GM10248 (cell line): ENCODE data around the gene DAAM1.

Experiments
- CTCF ChIA-PET: fragments of 300-600 bp; sonication (Branson Sonifier 250); formaldehyde crosslinking; extraction: SDS; loops from one replicate; lab custom pipeline; 2021; ENCODE audit warnings: antibody characterized with exemption; lab: Yijun Ruan, JAX
- POLR2A ChIA-PET: fragments of 350-650 bp; sonication (Branson Sonifier 250); formaldehyde crosslinking; extraction: SDS; loops from one replicate; lab custom pipeline; 2020; ENCODE audit warnings: antibody characterized with exemption; lab: Yijun Ruan, JAX
- DNase-seq: peaks from one replicate; pipeline ENCODE4 v3.0.0; 2012; ENCODE audit errors: extremely low spot score
- TF ChIP-seq, protein P1 (sequence below): IDR thresholded peaks from 2 replicates; pipeline ENCODE4 v1.5.1; 2012; ENCODE audit warnings: mild to moderate bottlenecking, low read depth; ENCODE audit errors: extremely low read depth, missing control alignments, control extremely low read depth

The DAAM1 gene

GRCh38 chr14:59148334-59148900, 40.0 kb upstream of the DAAM1 start:
- peak; percentile 23 for DNase-seq
- CTCF ChIA-PET = interaction anchor here (0.8 to 1.7 kb wide), 2 partner anchors 21 to 295 kb away, joined by 3 read pairs; no protein-coding TSS in a partner anchor
- TF ChIP-seq, protein P1, sequence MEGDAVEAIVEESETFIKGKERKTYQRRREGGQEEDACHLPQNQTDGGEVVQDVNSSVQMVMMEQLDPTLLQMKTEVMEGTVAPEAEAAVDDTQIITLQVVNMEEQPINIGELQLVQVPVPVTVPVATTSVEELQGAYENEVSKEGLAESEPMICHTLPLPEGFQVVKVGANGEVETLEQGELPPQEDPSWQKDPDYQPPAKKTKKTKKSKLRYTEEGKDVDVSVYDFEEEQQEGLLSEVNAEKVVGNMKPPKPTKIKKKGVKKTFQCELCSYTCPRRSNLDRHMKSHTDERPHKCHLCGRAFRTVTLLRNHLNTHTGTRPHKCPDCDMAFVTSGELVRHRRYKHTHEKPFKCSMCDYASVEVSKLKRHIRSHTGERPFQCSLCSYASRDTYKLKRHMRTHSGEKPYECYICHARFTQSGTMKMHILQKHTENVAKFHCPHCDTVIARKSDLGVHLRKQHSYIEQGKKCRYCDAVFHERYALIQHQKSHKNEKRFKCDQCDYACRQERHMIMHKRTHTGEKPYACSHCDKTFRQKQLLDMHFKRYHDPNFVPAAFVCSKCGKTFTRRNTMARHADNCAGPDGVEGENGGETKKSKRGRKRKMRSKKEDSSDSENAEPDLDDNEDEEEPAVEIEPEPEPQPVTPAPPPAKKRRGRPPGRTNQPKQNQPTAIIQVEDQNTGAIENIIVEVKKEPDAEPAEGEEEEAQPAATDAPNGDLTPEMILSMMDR = no peak
- POLR2A ChIA-PET = no interaction called here

DNA sequence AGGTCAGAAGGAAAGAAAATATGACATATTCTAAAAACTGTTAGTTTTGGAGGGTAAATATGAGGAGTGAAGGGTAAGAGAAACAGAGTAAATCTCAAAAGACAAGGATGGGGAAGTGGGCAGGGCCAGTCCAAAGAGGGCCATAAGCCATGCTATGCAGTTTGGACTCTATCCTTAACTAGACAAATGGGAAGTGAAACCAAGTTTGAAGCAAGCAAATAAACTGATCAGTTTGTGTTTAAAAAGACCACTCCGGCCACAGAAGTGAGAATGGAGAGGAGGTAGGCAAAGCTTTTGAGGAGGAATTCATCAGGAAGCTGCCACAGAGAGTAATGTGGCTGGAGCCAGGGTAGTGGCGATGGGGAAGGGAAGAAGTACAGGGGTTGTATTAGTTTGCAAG, 37.5 kb upstream of the DAAM1 start:
- peak; percentile 29 for DNase-seq
- CTCF ChIA-PET = interaction anchor here (0.9 to 1.7 kb wide), 2 partner anchors 9 to 16 kb away, joined by 3 read pairs; no protein-coding TSS in a partner anchor
- POLR2A ChIA-PET = no interaction called here
- TF ChIP-seq, protein P1 = no peak

DNA sequence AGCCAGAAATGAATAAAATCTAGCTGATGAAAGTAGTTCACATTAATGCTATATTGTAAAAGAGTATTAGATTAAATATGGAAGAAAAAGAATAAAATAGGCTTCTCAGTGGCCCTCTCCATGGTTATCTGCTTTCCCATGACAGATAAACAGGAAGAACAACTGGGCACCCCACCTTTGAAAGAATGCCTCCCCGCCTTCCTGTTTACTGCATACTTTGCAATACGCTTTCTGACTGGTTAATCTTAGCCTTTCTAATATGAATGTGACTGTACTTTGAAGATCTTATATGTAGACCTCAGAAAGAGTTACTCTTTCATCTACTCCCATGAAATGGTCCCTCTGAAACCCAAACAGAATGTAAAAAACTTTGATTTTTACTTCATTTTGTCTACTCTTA, 34.1 kb upstream of the DAAM1 start:
- POLR2A ChIA-PET = no interaction called here
- TF ChIP-seq, protein P1 = no peak
- DNase-seq = no peak
- CTCF ChIA-PET = no interaction called here

DNA sequence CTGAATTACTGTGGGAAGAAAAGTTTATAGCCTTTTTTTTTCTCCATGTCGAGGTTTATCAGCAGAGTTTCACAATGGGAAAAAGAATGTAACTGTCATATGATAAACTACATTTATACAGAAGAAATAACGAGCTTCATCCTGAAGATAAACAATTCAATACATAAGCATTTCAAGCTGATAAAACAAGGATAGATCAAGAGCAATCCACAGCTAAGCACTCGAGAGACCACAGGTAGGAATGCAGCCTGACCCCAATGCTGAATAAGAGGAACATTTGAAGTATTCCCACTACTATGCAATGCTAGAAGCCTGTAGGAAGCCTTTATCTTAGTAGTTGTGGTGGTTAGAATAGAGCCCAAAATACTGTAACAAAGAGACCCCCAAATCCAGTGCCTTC, 32.6 kb upstream of the DAAM1 start:
- ChIA-PET CTCF (no interaction called here), POLR2A (no interaction called here)
- no peak for DNase-seq
- TF ChIP-seq, protein P1 = no peak

- CTCF ChIA-PET = no interaction called here
- POLR2A ChIA-PET = no interaction called here
- TF ChIP-seq, protein P1 = no peak
- no peak for DNase-seq
Observed at GRCh38 chr14:59159169-59159568, 29.3 kb upstream of the DAAM1 start.

GRCh38 chr14:59160506-59160905, 28.0 kb upstream of the DAAM1 start:
- no peak for DNase-seq
- POLR2A ChIA-PET = no interaction called here
- TF ChIP-seq, protein P1 = no peak
- CTCF ChIA-PET = interaction anchor here (1.0 kb wide), 1 partner anchor 10 kb away, joined by 3 read pairs; no protein-coding TSS in a partner anchor
